Measurements from ENCODE around the gene PTPRN2.

- no peak for TF ChIP-seq CTCF (IDR thresholded peaks at IDR 0.05; ENCODE audit: extremely low read depth in 1 of 2, insufficient read depth in 1 of 2, low read depth in 1 of 2, low read length in 2 of 2)
- TF ChIP-seq POLR2A (IDR thresholded peaks at IDR 0.05; ENCODE audit: low read depth, low read length): no peak
- no peak for TF ChIP-seq POLR2AphosphoS5 (IDR thresholded peaks at IDR 0.05; ENCODE audit: insufficient read depth, low read depth, low read length)
- TF ChIP-seq JUN (IDR thresholded peaks at IDR 0.05; ENCODE audit: borderline replicate concordance, insufficient read depth, insufficient read length, low read depth): no peak
- no peak for TF ChIP-seq EZH2 (IDR thresholded peaks at IDR 0.05; ENCODE audit: borderline replicate concordance, low read depth, low read length, severe bottlenecking)
- no peak for TF ChIP-seq MAX (IDR thresholded peaks at IDR 0.05; ENCODE audit: insufficient read depth, insufficient read length)
- no peak for TF ChIP-seq MYC (IDR thresholded peaks at IDR 0.05; ENCODE audit: low read depth, low read length)
- TF ChIP-seq GATA2 (IDR thresholded peaks at IDR 0.05; ENCODE audit: insufficient read depth, insufficient read length, low read depth, low read length): no peak
- no peak for TF ChIP-seq FOS (IDR thresholded peaks at IDR 0.05; ENCODE audit: borderline replicate concordance, insufficient read depth, low read length)
Observed at GRCh38 chr7:157514306-157514705, 1073.3 kb downstream of the PTPRN2 start.

Data from endothelial cell of umbilical vein (primary cell).